Thoracic aorta (tissue), 2 donors: ENCODE data around the gene DIP2C. TPM values are rescaled to one million over a fixed set of nuclear protein-coding genes. Genes with fewer than 3 reads are reported as not detected.

Source experiments
- ATAC-seq: fragments of 150-250 bp; one replicate; pipeline ENCODE4 v1.8.0; 2017; ENCODE audit warnings: low read depth; ENCODE audit not compliant: insufficient number of reproducible peaks, low FRiP score
- DNase-seq: peaks from one replicate; pipeline ENCODE4 v3.0.0-alpha.2; 2020; ENCODE audit warnings: low spot score
- H3K27ac ChIP-seq, 2 donors: fragments of 200-600 bp; sonication (generic); 1 replicate in 1 of 2; 2 replicates in 1 of 2; pipeline ENCODE4 v1.5.1; 2016; ENCODE audit warnings: mild to moderate bottlenecking in 2 of 2, moderate library complexity in 2 of 2
- H3K27me3 ChIP-seq: fragments of 200-600 bp; sonication (generic); replicated peaks from 2 replicates; pipeline ENCODE4 v1.6.0; 2016; ENCODE audit warnings: mild to moderate bottlenecking; ENCODE audit not compliant: insufficient read depth
- H3K36me3 ChIP-seq: fragments of 200-600 bp; sonication (generic); one replicate; pipeline ENCODE4 v1.5.1; 2016
- H3K4me1 ChIP-seq, 2 donors: fragments of 200-600 bp; sonication (generic); 1 replicate in 1 of 2; 2 replicates in 1 of 2; pipeline versions ENCODE4 v1.5.1 to v1.6.0; 2016; ENCODE audit warnings: low read depth in 2 of 2, mild to moderate bottlenecking in 1 of 2; ENCODE audit not compliant: control insufficient read depth in 1 of 2
- H3K4me3 ChIP-seq: fragments of 200-600 bp; sonication (generic); 2 replicates; pipeline ENCODE4 v1.5.1; 2016; ENCODE audit warnings: mild to moderate bottlenecking
- H3K9me3 ChIP-seq: fragments of 200-600 bp; sonication (generic); 2 replicates; pipeline ENCODE4 v1.5.1; 2016
- total RNA-seq, 2 donors: library from RNA; depleted of rRNA; stranded (reverse); fragments of >200 nt; gene quantifications; one replicate each; pipeline versions ENCODE4 v1.1.0 to v1.2.3, GENCODE V29; 2016
- TF ChIP-seq, protein P1 (sequence below): fragments of 200-600 bp; sonication (generic); IDR thresholded peaks from one replicate; pipeline ENCODE4 v1.5.1; 2019; ENCODE audit warnings: antibody characterized with exemption

DIP2C gene
- total RNA-seq, 2 donors from 2014 or later: 36.8 to 44.0 TPM

- Histone ChIP-seq H3K4me3 (no peak overlapping the region), H3K27me3 (no peaks in the 10 kb centered on the region), H3K36me3 (no peaks in the 10 kb centered on the region), H3K9me3 (no peaks in the 10 kb centered on the region), H3K4me1 (peaks cover 11 to 16% of the 10 kb centered on the region in 2 donors), H3K27ac (no peak overlapping the region)
- DNase-seq: no peak
- ATAC-seq: no peak
- TF ChIP-seq, protein P1, sequence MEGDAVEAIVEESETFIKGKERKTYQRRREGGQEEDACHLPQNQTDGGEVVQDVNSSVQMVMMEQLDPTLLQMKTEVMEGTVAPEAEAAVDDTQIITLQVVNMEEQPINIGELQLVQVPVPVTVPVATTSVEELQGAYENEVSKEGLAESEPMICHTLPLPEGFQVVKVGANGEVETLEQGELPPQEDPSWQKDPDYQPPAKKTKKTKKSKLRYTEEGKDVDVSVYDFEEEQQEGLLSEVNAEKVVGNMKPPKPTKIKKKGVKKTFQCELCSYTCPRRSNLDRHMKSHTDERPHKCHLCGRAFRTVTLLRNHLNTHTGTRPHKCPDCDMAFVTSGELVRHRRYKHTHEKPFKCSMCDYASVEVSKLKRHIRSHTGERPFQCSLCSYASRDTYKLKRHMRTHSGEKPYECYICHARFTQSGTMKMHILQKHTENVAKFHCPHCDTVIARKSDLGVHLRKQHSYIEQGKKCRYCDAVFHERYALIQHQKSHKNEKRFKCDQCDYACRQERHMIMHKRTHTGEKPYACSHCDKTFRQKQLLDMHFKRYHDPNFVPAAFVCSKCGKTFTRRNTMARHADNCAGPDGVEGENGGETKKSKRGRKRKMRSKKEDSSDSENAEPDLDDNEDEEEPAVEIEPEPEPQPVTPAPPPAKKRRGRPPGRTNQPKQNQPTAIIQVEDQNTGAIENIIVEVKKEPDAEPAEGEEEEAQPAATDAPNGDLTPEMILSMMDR: no peak
These were observed 58.2 kb downstream of the DIP2C start for GRCh38 chr10:631266-631665.

- TF ChIP-seq, protein P1: no peak
- no peak overlapping the region for H3K4me3 ChIP-seq
- DNase-seq (no peak), ATAC-seq (no peak)
- H3K9me3 ChIP-seq: no peaks in the 10 kb centered on the region
- peaks cover 11 to 19% of the 10 kb centered on the region in 2 donors for H3K4me1 ChIP-seq
- no peaks in the 10 kb centered on the region for H3K27me3 ChIP-seq
- H3K27ac ChIP-seq: no peak overlapping the region
- no peaks in the 10 kb centered on the region for H3K36me3 ChIP-seq
These were observed 58.8 kb downstream of the DIP2C start for GRCh38 chr10:630581-631073.

GRCh38 chr10:629186-629998, 60.1 kb downstream of the DIP2C start:
- Histone ChIP-seq H3K4me1 (peaks cover 18 to 31% of the 10 kb centered on the region in 2 donors), H3K4me3 (no peak overlapping the region), H3K27ac (no peak overlapping the region), H3K27me3 (no peaks in the 10 kb centered on the region), H3K36me3 (no peaks in the 10 kb centered on the region), H3K9me3 (no peaks in the 10 kb centered on the region)
- TF ChIP-seq, protein P1: no peak
- DNase-seq (no peak), ATAC-seq (no peak)

DNA sequence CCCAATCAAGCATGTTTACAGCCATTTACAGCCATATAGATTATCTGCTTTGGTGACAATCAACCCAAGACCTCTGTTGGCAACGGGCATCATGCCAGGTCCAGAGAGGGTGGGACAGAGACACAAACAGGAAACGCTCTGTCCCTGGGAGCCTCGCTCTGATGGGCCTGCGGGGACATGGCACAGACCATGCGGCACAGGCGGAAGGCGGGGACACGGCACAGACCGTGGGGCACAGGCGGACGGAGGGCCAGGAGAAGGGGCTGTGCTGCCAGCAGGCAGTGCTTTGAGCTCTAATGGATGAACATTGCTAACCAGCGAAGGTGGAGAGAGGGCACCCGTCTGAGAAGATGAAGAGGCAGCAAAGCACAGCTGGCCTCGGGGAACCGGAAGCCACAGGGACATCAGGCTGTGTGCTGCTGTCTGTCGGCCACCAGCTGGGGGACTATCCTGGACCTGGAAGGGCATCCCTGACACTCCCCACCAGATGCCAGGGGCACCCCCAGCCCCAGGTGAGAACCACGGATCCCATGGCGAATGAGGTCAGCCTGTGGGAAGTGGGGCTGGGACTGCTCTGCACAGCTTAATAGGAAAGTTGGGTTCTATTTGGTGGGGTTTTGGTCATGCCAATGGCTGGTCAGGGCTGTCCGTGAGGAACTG, 61.0 kb downstream of the DIP2C start:
- Histone ChIP-seq H3K27ac (no peak overlapping the region), H3K4me3 (no peak overlapping the region), H3K36me3 (no peaks in the 10 kb centered on the region), H3K4me1 (peaks cover 20 to 31% of the 10 kb centered on the region in 2 donors), H3K27me3 (no peaks in the 10 kb centered on the region), H3K9me3 (no peaks in the 10 kb centered on the region)
- TF ChIP-seq, protein P1: no peak
- no peak for ATAC-seq
- DNase-seq: no peak
